SK-N-DZ (cell line): ENCODE measurements around the gene TTC39C.

Source experiments
- DNase-seq: peaks from one replicate; pipeline ENCODE4 v3.0.0-alpha.2; 2015; ENCODE audit warnings: low spot score

Gene TTC39C

GRCh38 chr18:24083550-24083949 lies 69.0 kb downstream of the TTC39C start:
- no peak for DNase-seq

DNA sequence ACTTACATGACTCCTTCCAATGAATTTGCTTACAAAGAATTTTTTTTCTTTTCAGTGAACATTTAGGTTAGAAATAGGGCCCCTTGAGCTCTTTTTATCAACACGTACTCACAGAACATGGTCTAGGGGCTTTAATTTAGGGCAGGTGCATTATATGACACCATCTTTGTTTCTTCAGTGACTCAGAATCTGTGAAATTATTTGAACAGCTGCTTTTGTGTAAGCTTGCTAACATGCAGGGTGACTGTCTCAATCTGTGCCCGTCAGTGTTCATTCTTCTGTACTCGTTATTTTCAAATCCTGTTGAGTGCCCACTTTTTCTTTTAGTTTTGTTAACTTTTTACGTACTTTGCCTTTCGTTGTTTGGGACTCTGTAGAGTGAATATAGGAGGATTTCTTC lies 71.5 kb downstream of the TTC39C start:
- no peak for DNase-seq

- DNase-seq, result peak; percentile 38
Observed at GRCh38 chr18:24089076-24089475, 74.5 kb downstream of the TTC39C start.

DNA sequence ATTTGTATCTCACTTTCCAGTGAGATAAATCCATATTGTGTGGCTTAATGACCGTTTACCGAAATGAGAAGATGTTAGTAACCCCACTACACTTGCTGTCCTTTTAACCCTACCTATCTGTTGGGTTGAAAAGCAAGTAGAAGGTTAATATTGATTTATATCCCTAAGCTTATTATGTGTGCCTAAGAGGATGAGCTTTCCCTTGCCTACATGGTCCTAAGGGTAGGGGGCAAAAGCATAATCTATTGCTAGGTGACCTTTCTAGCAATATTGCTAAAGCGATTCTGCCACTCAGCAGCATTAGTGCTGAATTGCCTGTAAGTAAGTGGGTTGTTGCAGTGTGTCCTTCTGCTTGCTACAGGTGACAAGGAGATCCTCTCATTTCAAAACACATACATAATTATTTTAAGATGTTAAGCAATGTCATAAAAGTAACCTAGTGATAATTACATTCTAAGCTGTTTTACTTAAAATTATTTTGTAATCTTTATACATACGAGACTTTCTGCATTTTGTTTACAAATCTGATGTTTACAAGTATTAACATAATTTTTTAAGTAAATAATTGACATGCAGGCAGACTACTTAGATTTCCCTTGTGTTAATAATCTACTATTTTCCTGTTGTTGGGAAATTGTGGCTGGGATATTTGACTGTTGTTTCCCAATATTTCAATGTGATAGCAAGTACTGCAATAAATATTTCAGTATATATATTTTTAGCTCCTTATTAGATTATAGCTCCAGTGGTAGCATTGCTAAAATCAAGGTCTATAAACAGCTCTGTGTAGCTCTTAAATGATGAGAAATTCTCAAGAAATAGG lies 75.2 kb downstream of the TTC39C start:
- DNase-seq, result peak; percentile 16

DNA sequence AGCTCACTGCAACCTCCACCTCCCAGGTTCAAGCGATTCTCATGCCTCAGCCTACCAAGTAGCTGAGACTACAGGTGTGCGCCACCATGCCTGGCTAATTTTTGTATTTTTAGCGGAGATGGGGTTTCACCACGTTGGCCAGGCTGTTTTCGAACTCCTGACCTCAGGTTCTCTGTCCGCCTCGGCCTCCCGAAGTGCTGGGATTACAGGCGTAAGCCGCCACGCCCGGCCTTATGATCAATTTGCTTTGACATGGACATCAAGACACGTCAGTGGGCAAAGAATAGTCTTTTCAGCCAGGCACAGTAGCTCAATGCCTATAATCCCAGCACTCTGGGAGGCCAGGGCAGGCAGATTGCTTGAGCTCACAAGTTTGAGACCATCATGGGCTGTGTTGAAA lies 76.3 kb downstream of the TTC39C start:
- no peak for DNase-seq

- no peak for DNase-seq
Observed at GRCh38 chr18:24094561-24094960, 80.0 kb downstream of the TTC39C start.

- no peak for DNase-seq
Observed at GRCh38 chr18:24095976-24096375, 81.4 kb downstream of the TTC39C start.

- peak; percentile 96 for DNase-seq
Observed at GRCh38 chr18:24103320-24104021, 88.9 kb downstream of the TTC39C start.

DNA sequence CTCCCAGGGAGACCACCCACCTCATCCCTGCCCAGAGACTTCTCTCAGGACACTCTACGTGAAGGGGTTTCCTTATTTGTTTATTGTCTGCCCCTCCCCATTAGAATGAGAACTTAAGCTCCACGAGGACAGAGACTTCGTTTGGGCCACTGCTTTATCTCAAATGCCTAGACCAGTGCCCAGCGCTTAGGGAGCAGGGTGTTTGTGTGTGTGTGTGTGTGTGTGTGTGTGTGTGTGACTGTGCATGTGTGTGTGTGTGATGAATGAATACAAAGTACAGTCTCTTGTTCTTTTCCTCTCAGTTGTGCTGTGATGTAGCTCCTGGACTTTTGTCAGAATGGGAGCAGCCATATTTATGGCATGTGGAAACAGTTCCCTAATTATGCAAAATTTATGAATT lies 89.9 kb downstream of the TTC39C start:
- DNase-seq, result no peak

- DNase-seq, result no peak
Observed at GRCh38 chr18:24108641-24109040, 94.1 kb downstream of the TTC39C start.

- DNase-seq, result no peak
Observed at GRCh38 chr18:24111936-24112335, 97.4 kb downstream of the TTC39C start.

DNA sequence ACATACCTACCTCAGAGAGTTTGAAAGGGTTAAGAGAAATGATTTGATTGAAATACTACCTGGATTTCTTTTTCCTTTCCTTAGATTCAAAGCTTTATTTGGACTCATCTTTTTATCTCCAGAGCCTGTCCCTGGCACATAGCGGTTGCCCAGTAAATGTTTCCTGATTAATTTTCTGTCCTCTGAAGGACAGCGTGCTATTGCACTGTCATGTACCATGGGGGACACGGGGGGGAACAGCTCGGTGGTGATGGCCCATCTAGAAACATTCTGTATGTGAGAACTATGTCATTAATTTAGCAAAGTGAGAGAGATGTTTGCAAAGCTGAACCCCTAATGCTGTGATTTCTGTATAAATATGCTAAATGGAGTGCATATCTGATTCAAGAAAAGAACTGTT lies 97.9 kb downstream of the TTC39C start:
- DNase-seq, result no peak

- DNase-seq, result no peak
Observed at GRCh38 chr18:24112874-24113615, 98.5 kb downstream of the TTC39C start.

DNA sequence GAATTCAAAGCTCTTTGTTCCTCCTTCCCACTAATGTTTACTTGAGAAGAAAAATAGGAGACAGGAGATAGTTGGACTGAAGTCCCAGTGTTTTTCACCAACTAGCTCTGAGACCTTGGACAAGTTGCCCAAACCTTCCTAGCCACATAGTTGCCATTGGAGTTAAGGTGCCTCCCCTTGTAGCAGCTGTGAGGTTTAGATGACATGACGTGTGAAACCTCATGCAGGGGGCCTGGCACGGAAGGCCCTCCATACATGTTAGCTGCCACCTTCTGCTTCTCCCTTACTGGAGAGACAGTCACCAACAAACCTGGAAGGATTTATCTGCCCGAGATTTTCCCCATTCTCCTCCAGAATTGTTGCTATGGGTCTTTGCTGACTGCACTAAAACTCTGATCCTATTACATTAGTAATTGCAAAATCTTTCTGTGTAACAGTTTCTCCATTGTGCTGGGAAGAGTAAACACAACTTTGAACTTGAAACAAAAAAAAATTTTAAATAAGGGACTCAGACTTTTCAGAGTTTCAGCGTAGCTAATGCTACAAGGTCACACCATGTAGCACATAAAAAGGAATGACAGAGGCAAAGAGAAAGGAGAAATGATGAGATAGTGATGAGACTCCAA lies 100.5 kb downstream of the TTC39C start:
- no peak for DNase-seq

GRCh38 chr18:24115628-24116027 lies 101.1 kb downstream of the TTC39C start:
- DNase-seq, result no peak

GRCh38 chr18:24118750-24119577 lies 104.4 kb downstream of the TTC39C start:
- DNase-seq, result peak; percentile 77

DNA sequence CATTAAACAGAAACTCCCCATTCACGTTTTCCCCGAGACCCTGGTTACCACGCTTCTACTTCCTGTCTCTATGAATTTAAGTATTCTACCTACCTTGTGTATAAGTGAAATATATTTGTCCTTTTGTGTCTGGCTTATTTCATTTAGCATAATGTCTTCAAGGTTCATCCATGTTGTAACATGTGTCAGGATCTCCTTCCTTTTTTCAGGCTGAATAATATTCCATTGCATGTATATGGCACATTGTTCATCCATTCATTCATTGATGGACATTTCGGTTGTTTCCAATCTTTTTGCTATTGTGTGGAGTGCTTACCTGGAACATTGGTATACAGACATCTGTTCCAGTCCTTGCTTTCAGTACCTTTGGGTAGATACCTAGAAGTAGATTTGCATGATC lies 106.1 kb downstream of the TTC39C start:
- no peak for DNase-seq

GRCh38 chr18:24121625-24122024 lies 107.1 kb downstream of the TTC39C start:
- no peak for DNase-seq

DNA sequence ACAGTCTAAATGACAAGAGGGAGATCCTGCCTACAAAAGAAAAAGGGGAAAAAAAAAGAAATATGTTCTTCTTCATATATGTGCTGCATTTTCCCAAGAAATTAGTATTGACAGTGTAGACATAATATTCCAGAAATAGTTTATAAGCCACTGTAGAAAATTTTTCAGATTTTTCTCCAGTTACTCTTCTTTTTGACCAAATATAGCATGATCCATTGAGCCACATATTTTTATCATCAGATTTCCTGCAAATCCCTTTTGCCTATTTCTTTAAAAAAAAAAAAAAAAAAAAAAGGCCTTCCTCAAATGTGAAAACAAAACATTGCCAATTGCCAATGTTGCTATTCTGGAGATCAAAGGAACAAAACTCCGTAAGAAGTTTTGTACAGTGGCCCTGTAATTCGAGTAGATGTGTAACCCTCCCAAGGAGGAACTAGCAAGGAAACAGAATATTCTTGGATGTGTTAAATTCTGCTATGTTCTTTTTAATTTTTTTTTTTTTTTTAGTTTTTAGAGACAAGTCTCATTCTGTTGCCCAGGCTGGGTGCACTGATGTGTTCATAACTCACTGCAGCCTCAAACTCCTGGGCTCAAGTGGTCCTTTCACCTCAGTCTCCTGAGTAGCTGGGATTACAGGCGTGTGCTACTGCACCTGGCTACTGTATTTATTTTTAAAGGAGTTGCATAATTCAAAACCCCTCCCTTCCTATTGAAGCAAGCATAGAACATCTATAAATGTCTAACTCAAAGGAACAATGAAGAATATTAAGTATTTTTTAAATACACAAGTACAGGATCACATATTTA lies 111.8 kb downstream of the TTC39C start:
- DNase-seq, result no peak

GRCh38 chr18:24127735-24128134 lies 113.2 kb downstream of the TTC39C start:
- no peak for DNase-seq
